Measurements from ENCODE around the gene DOC2A.
A peak's percentile ranks its signal among the peaks of the same experiment; 100 is the strongest.

Gene DOC2A

GRCh38 chr16:29989111-29989858, 21.5 kb downstream of the DOC2A start:
- no peak for DNase-seq (ENCODE audit: low spot score)

GRCh38 chr16:29988346-29989075, 22.3 kb downstream of the DOC2A start:
- DNase-seq (ENCODE audit: low spot score), result no peak

- no peak for DNase-seq (ENCODE audit: low spot score)
These were observed 23.3 kb downstream of the DOC2A start for GRCh38 chr16:29987371-29988085.

- DNase-seq (ENCODE audit: low spot score), result no peak
These were observed 23.9 kb downstream of the DOC2A start for GRCh38 chr16:29986931-29987330.

- DNase-seq (ENCODE audit: low spot score), result no peak
These were observed 24.6 kb downstream of the DOC2A start for GRCh38 chr16:29986231-29986630.

GRCh38 chr16:29985271-29985811, 25.5 kb downstream of the DOC2A start:
- no peak for DNase-seq (ENCODE audit: low spot score)

GRCh38 chr16:29984764-29985147, 26.1 kb downstream of the DOC2A start:
- DNase-seq (ENCODE audit: low spot score), result no peak

GRCh38 chr16:29984137-29984763, 26.6 kb downstream of the DOC2A start:
- DNase-seq (ENCODE audit: low spot score), result no peak

- DNase-seq (ENCODE audit: low spot score), result no peak
These were observed 27.2 kb downstream of the DOC2A start for GRCh38 chr16:29983420-29984136.

GRCh38 chr16:29982560-29983419, 28.0 kb downstream of the DOC2A start:
- no peak for DNase-seq (ENCODE audit: low spot score)

GRCh38 chr16:29978564-29979270, 32.1 kb downstream of the DOC2A start:
- DNase-seq (ENCODE audit: low spot score), result no peak

GRCh38 chr16:29978081-29978480, 32.7 kb downstream of the DOC2A start:
- peak; percentile 27 for DNase-seq (ENCODE audit: low spot score)

- peak; percentile 36 for DNase-seq (ENCODE audit: low spot score)
These were observed 33.6 kb downstream of the DOC2A start for GRCh38 chr16:29977063-29977825.

GRCh38 chr16:29975811-29976511, 34.9 kb downstream of the DOC2A start:
- peak; percentile 48 for DNase-seq (ENCODE audit: low spot score)

GRCh38 chr16:29975134-29975538, 35.7 kb downstream of the DOC2A start:
- peak; percentile 35 for DNase-seq (ENCODE audit: low spot score)

GRCh38 chr16:29974291-29975133, 36.3 kb downstream of the DOC2A start:
- peak; percentile 52 for DNase-seq (ENCODE audit: low spot score)
